GM12878 (cell line): ENCODE data around the gene CDR2.

Source experiments
- CTCF ChIP-seq, 3 experiments: IDR thresholded peaks in 2 of 3; conservative IDR thresholded peaks in 1 of 3; 2 replicates each; pipeline ENCODE4 v1.5.1; 2011; ENCODE audit warnings: low read depth in 3 of 3, low read length in 3 of 3, mild to moderate bottlenecking in 3 of 3, control low read depth in 2 of 3, moderate library complexity in 2 of 3, inconsistent platforms in 1 of 3, mixed read lengths in 1 of 3; ENCODE audit not compliant: control insufficient read depth in 2 of 3, insufficient read depth in 1 of 3; ENCODE audit errors: extremely low read depth in 1 of 3
- FOS ChIP-seq: IDR thresholded peaks from 3 replicates; pipeline ENCODE4 v1.6.1; 2011; ENCODE audit warnings: borderline replicate concordance; ENCODE audit not compliant: insufficient read length; ENCODE audit errors: extremely low read depth
- FOXM1 ChIP-seq: IDR thresholded peaks from 2 replicates; pipeline ENCODE4 v1.6.1; 2012; ENCODE audit warnings: low read depth, mild to moderate bottlenecking, inconsistent platforms, low read length, moderate library complexity
- KDM1A ChIP-seq: fragments of 200-600 bp; sonication (generic); IDR thresholded peaks from 2 replicates; pipeline ENCODE4 v1.6.1; 2016; ENCODE audit warnings: borderline replicate concordance
- POLR2AphosphoS5 ChIP-seq: IDR thresholded peaks from 2 replicates; pipeline ENCODE4 v1.6.1; 2011; ENCODE audit warnings: mild to moderate bottlenecking, low read length, inconsistent platforms
- SRF ChIP-seq, 2 experiments: IDR thresholded peaks; 2 replicates each; pipeline ENCODE4 v1.6.1; 2011; ENCODE audit warnings: low read depth in 2 of 2, low read length in 2 of 2, mild to moderate bottlenecking in 1 of 2, moderate library complexity in 1 of 2
- USF1 ChIP-seq: IDR thresholded peaks from 2 replicates; pipeline ENCODE4 v1.6.1; 2011; ENCODE audit warnings: borderline replicate concordance, low read depth, mild to moderate bottlenecking, moderate library complexity, mixed read lengths, low read length; ENCODE audit not compliant: insufficient read depth; ENCODE audit errors: extremely low read length
- USF2 ChIP-seq: IDR thresholded peaks from 2 replicates; pipeline ENCODE4 v1.6.1; 2011; ENCODE audit warnings: low read depth, low read length, improper control_type of control experiment, borderline replicate concordance

- no peak for TF ChIP-seq USF1
- no peak for TF ChIP-seq KDM1A
- no peak for TF ChIP-seq POLR2AphosphoS5
- no peak for TF ChIP-seq FOXM1
- TF ChIP-seq CTCF (IDR thresholded peaks at IDR 0.05 in 2 of 3, conservative IDR thresholded peaks at IDR 0.05 in 1 of 3; ENCODE audit: control insufficient read depth in 2 of 3, extremely low read depth in 1 of 3, insufficient read depth in 1 of 3, low read depth in 3 of 3, low read length in 3 of 3), result no peak
- no peak for TF ChIP-seq FOS
- no peak for TF ChIP-seq USF2
- no peak for TF ChIP-seq SRF (IDR thresholded peaks at IDR 0.05; ENCODE audit: low read depth in 2 of 2, low read length in 2 of 2)
Measured at GRCh38 chr16:22311520-22311919, 62.9 kb downstream of the CDR2 start.
